Measurements from ENCODE around the gene GRIN2A.

GRCh38 chr16:10188236-10188635 lies 6.0 kb upstream of the GRIN2A start:
- no peak for TF ChIP-seq POLR2AphosphoS5 (IDR thresholded peaks at IDR 0.05; ENCODE audit: low read depth)
- TF ChIP-seq CTCF (IDR thresholded peaks at IDR 0.05; ENCODE audit: insufficient read depth, low read length): no peak

All from HL-60 (cell line).